ENCODE measurements around the gene COMMD2.

COMMD2 gene

DNA sequence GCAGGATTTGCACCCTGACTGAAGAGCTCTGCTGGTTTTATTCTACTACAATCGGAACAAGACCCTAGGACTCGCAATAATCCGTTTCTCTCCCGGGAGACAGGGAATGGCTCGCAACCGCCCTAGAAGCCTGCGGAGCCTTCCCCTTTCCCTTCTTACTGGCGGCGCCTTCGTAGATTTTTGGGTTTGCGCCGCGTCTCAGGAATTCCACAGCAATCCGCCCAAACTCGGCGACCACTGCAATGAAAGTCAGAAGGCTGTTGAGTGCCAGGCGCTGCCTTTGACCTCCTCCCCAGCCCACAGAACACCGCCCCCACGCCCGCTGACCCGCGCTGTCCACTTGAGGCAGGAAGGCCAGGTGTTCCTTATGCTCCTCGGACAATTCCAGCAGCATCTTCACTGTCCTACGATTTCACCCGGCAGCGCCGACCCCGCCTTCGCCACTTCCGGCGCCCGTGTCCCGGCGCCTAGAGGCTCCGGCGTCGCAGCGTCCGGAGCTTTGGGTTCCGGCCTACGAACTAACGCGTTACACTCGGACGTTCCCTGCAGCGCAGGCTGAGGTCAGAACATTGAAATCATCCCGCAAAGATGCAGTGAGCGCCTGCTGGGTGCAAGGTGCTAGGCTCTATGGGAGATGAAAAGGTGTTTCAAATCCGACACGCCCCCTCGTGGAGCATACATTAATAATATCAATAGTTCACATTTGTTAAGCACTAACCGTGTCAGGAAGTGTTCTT lies at the start of gene COMMD2:
COMMD2 (minus strand) TSS at position 439 of the 737 bp plus-strand sequence; CDS start at position 394, 45 bp downstream.
- Histone ChIP-seq H3K9me3 (ENCODE audit: control insufficient read depth, insufficient read depth, low read length) (no peaks in the 10 kb centered on the region), H3K27me3 (ENCODE audit: control insufficient read depth, insufficient read depth, low read length) (no peaks in the 10 kb centered on the region), H3K36me3 (ENCODE audit: control insufficient read depth, insufficient read depth, low read length) (no peaks in the 10 kb centered on the region; the same call in 1 of the 2 replicates), H3K4me3 (ENCODE audit: low read length) (peak within 1 kb of the TSS; percentile 97), H3K27ac (ENCODE audit: low read length) (no peak within 1 kb of the TSS), H3K4me1 (ENCODE audit: control insufficient read depth, insufficient read depth, low read length) (no peaks in the 10 kb centered on the region)
- peak; percentile 75 for DNase-seq (ENCODE audit: low read depth, low spot score)
- WGBS (ENCODE audit: insufficient coverage, insufficient read length): no CpG with 5 or more reads among the region's 52 CpGs

GRCh38 chr3:149801639-149802038 lies 49.4 kb upstream of the COMMD2 start:
- H3K36me3 ChIP-seq (ENCODE audit: control insufficient read depth, insufficient read depth, low read length): no peaks in the 10 kb centered on the region
- no peaks in the 10 kb centered on the region for H3K4me1 ChIP-seq (ENCODE audit: control insufficient read depth, insufficient read depth, low read length)
- DNase-seq (ENCODE audit: low read depth, low spot score): no peak
- H3K27me3 ChIP-seq (ENCODE audit: control insufficient read depth, insufficient read depth, low read length): 0 out of 2 replicates have a peak, but pooled peaks cover 1% of the 10 kb centered on the region
- no peaks in the 10 kb centered on the region for H3K9me3 ChIP-seq (ENCODE audit: control insufficient read depth, insufficient read depth, low read length)
- H3K27ac ChIP-seq (ENCODE audit: low read length): no peak overlapping the region
- WGBS (ENCODE audit: insufficient coverage, insufficient read length): no CpG with 5 or more reads among the region's 5 CpGs
- no peak overlapping the region for H3K4me3 ChIP-seq (ENCODE audit: low read length)

- Histone ChIP-seq H3K9me3 (ENCODE audit: control insufficient read depth, insufficient read depth, low read length) (no peaks in the 10 kb centered on the region), H3K27ac (ENCODE audit: low read length) (no peak overlapping the region)
- DNase-seq (ENCODE audit: low read depth, low spot score): no peak
These were observed 48.9 kb upstream of the COMMD2 start for GRCh38 chr3:149801195-149801594.

GRCh38 chr3:149800693-149801092 lies 48.4 kb upstream of the COMMD2 start:
- H3K9me3 ChIP-seq (ENCODE audit: control insufficient read depth, insufficient read depth, low read length): no peaks in the 10 kb centered on the region
- H3K4me1 ChIP-seq (ENCODE audit: control insufficient read depth, insufficient read depth, low read length): no peaks in the 10 kb centered on the region
- DNase-seq (ENCODE audit: low read depth, low spot score): no peak
- no peaks in the 10 kb centered on the region for H3K36me3 ChIP-seq (ENCODE audit: control insufficient read depth, insufficient read depth, low read length)
- no peak overlapping the region for H3K27ac ChIP-seq (ENCODE audit: low read length)
- H3K4me3 ChIP-seq (ENCODE audit: low read length): no peak overlapping the region
- no CpG with 5 or more reads among the region's 8 CpGs for WGBS (ENCODE audit: insufficient coverage, insufficient read length)
- 0 out of 2 replicates have a peak, but pooled peaks cover 1% of the 10 kb centered on the region for H3K27me3 ChIP-seq (ENCODE audit: control insufficient read depth, insufficient read depth, low read length)

More at GRCh38 chr3:149801195-149801594, 48.9 kb upstream of the COMMD2 start:
- Histone ChIP-seq H3K4me3 (ENCODE audit: low read length) (no peak overlapping the region), H3K27me3 (ENCODE audit: control insufficient read depth, insufficient read depth, low read length) (0 out of 2 replicates have a peak, but pooled peaks cover 1% of the 10 kb centered on the region), H3K36me3 (ENCODE audit: control insufficient read depth, insufficient read depth, low read length) (no peaks in the 10 kb centered on the region), H3K4me1 (ENCODE audit: control insufficient read depth, insufficient read depth, low read length) (no peaks in the 10 kb centered on the region)
- no CpG with 5 or more reads among the region's 1 CpG for WGBS (ENCODE audit: insufficient coverage, insufficient read length)

DNA sequence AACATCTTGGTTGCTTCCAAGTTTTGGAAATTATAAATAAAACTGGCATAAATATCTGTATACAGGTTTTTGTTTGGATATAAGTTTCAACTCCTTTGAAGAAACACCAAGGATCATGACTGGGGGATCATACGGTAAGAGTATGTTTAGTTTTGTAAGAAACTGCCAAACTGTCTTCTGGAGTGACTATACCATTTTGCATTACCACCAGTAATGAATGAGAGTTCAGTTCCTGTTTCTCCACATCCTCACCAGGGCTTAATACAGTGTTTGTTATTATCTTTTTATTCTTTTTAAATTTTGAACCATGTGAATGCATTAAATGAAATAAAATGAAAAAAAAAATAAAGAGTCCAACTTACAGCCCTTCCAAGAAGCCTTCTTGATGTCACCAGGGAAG lies 43.7 kb upstream of the COMMD2 start:
- H3K4me3 ChIP-seq (ENCODE audit: low read length): no peak overlapping the region
- H3K9me3 ChIP-seq (ENCODE audit: control insufficient read depth, insufficient read depth, low read length): no peaks in the 10 kb centered on the region
- no peak for DNase-seq (ENCODE audit: low read depth, low spot score)
- no peak overlapping the region for H3K27ac ChIP-seq (ENCODE audit: low read length)
- H3K27me3 ChIP-seq (ENCODE audit: control insufficient read depth, insufficient read depth, low read length): no peaks in the 10 kb centered on the region
- WGBS (ENCODE audit: insufficient coverage, insufficient read length): no CpG with 5 or more reads among the region's 1 CpG
- no peaks in the 10 kb centered on the region for H3K4me1 ChIP-seq (ENCODE audit: control insufficient read depth, insufficient read depth, low read length)
- no peaks in the 10 kb centered on the region for H3K36me3 ChIP-seq (ENCODE audit: control insufficient read depth, insufficient read depth, low read length)

GRCh38 chr3:149792452-149793270 lies 40.4 kb upstream of the COMMD2 start, which contains the start of gene ANKUB1:
ANKUB1 (minus strand) TSS chr3:149792554; CDS start chr3:149792366, 188 bp downstream.
- H3K4me1 ChIP-seq (ENCODE audit: control insufficient read depth, insufficient read depth, low read length): no peaks in the 10 kb centered on the region
- no peak within 1 kb of the TSS for H3K4me3 ChIP-seq (ENCODE audit: low read length)
- H3K36me3 ChIP-seq (ENCODE audit: control insufficient read depth, insufficient read depth, low read length): no peaks in the 10 kb centered on the region
- H3K27ac ChIP-seq (ENCODE audit: low read length): no peak within 1 kb of the TSS
- H3K9me3 ChIP-seq (ENCODE audit: control insufficient read depth, insufficient read depth, low read length): no peaks in the 10 kb centered on the region
- no peak for DNase-seq (ENCODE audit: low read depth, low spot score)
- no peaks in the 10 kb centered on the region for H3K27me3 ChIP-seq (ENCODE audit: control insufficient read depth, insufficient read depth, low read length)
- WGBS (ENCODE audit: insufficient coverage, insufficient read length): no CpG with 5 or more reads among the region's 4 CpGs

- Histone ChIP-seq H3K36me3 (ENCODE audit: control insufficient read depth, insufficient read depth, low read length) (no peaks in the 10 kb centered on the region), H3K4me3 (ENCODE audit: low read length) (no peak overlapping the region), H3K4me1 (ENCODE audit: control insufficient read depth, insufficient read depth, low read length) (no peaks in the 10 kb centered on the region), H3K27ac (ENCODE audit: low read length) (no peak overlapping the region), H3K9me3 (ENCODE audit: control insufficient read depth, insufficient read depth, low read length) (no peaks in the 10 kb centered on the region), H3K27me3 (ENCODE audit: control insufficient read depth, insufficient read depth, low read length) (no peaks in the 10 kb centered on the region)
- no peak for DNase-seq (ENCODE audit: low read depth, low spot score)
- WGBS (ENCODE audit: insufficient coverage, insufficient read length): no CpG with 5 or more reads among the region's 3 CpGs
These were observed 38.4 kb upstream of the COMMD2 start for GRCh38 chr3:149790698-149791097.

DNA sequence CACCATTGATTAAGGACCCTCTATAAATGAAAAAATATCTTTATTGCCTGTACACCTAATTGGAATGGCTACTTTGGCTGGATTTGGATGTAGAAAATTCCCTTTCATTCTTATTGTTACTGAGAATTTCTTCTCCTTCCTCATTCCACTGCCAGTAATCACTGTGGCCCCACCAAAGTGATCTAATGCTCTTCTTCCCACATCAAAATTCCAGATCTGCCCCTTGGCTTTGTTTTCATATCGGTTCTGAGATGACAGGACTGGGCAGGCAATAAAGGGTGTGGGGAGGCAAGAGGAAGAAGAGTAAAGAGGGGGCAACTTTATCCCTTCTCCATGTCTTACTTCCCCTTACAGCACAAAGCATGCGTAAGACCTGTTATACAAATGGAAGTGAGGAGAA lies 38.0 kb upstream of the COMMD2 start:
- no peak overlapping the region for H3K27ac ChIP-seq (ENCODE audit: low read length)
- no CpG with 5 or more reads among the region's 2 CpGs for WGBS (ENCODE audit: insufficient coverage, insufficient read length)
- H3K4me1 ChIP-seq (ENCODE audit: control insufficient read depth, insufficient read depth, low read length): no peaks in the 10 kb centered on the region

GRCh38 chr3:149784064-149784704 lies 31.9 kb upstream of the COMMD2 start:
- WGBS (ENCODE audit: insufficient coverage, insufficient read length): no CpG with 5 or more reads among the region's 5 CpGs
- Histone ChIP-seq H3K4me1 (ENCODE audit: control insufficient read depth, insufficient read depth, low read length) (no peaks in the 10 kb centered on the region), H3K4me3 (ENCODE audit: low read length) (no peak overlapping the region), H3K27me3 (ENCODE audit: control insufficient read depth, insufficient read depth, low read length) (no peaks in the 10 kb centered on the region), H3K36me3 (ENCODE audit: control insufficient read depth, insufficient read depth, low read length) (no peaks in the 10 kb centered on the region), H3K27ac (ENCODE audit: low read length) (no peak overlapping the region), H3K9me3 (ENCODE audit: control insufficient read depth, insufficient read depth, low read length) (no peaks in the 10 kb centered on the region)
- no peak for DNase-seq (ENCODE audit: low read depth, low spot score)

More for the DNA sequence above, 38.0 kb upstream of the COMMD2 start:
- H3K36me3 ChIP-seq (ENCODE audit: control insufficient read depth, insufficient read depth, low read length): no peaks in the 10 kb centered on the region
- no peak for DNase-seq (ENCODE audit: low read depth, low spot score)
- H3K27me3 ChIP-seq (ENCODE audit: control insufficient read depth, insufficient read depth, low read length): no peaks in the 10 kb centered on the region
- H3K9me3 ChIP-seq (ENCODE audit: control insufficient read depth, insufficient read depth, low read length): no peaks in the 10 kb centered on the region
- H3K4me3 ChIP-seq (ENCODE audit: low read length): no peak overlapping the region

- Histone ChIP-seq H3K4me1 (ENCODE audit: control insufficient read depth, insufficient read depth, low read length) (no peaks in the 10 kb centered on the region), H3K27ac (ENCODE audit: low read length) (no peak overlapping the region), H3K9me3 (ENCODE audit: control insufficient read depth, insufficient read depth, low read length) (no peaks in the 10 kb centered on the region), H3K4me3 (ENCODE audit: low read length) (no peak overlapping the region), H3K36me3 (ENCODE audit: control insufficient read depth, insufficient read depth, low read length) (no peaks in the 10 kb centered on the region), H3K27me3 (ENCODE audit: control insufficient read depth, insufficient read depth, low read length) (no peaks in the 10 kb centered on the region)
- DNase-seq (ENCODE audit: low read depth, low spot score): no peak
These were observed 31.3 kb upstream of the COMMD2 start for GRCh38 chr3:149783576-149783975.

All from iPS DF 6.9 (cell line).